Measurements from ENCODE around the gene SV2C.
"Not testable (repeated sequence)": the region's sequence is repeated elsewhere in the genome, so short reads cannot be mapped to it uniquely, and the experiment has no call there.

SV2C gene

DNA sequence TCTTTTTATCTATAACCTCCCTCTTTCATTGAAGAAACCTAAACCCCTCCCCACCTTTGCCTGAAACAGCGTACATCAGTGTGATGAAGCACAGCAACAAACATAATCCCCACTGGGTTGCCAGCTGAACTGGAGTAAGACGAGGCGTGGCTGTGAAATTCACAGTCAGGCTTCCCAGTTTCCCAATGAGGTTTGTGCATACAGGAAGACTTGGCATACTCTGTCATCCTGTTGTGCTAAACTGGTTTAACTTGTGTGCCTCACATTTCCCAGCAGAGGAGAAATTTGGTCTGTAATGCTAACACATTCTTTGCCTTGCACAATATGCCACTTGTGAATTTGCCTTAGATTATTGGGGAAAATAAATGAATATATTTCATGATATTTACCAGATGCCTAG, 121.5 kb downstream of the SV2C start:
- DNase-seq (ENCODE audit: low read depth), result no peak

DNA sequence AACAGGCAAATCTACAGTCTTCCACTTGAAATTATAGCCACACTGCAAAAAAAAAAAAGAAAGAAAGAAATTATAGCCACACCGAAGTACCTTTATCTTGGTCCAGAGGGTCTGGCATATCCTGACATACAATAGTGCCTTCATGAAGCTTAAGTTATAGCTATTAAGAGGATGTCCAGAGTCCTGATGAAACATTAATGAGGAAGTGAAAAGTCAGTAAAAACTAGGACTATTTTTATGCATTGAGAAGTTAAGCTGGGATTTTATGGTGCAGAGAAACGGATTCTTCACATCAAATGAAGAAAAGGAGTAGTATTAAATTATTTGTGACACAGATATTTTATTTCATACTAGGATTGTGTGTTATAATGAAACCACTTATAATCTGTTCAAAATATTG, 123.9 kb downstream of the SV2C start:
- no peak for DNase-seq (ENCODE audit: low read depth)

DNA sequence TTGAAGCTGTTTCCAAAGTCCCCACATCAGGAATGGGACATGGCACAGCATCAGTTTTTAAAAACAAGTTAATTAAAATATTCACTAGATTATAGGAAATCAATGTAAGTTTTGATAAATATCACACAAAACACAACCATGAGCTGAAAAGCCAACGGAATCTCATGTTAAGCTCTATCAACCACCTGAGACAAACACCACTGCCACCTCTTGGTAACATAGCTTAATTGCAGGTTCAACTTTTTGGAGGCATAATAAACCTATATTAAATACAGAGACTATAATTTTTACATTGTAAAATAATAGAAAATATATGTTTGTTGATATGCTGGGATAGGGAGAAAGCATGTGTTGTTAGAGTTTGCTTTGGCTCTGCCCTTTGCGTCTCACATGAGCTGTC, 126.1 kb downstream of the SV2C start:
- no peak for DNase-seq (ENCODE audit: low read depth)

GRCh38 chr5:76210946-76211345, 127.8 kb downstream of the SV2C start:
- no peak for DNase-seq (ENCODE audit: low read depth)

DNA sequence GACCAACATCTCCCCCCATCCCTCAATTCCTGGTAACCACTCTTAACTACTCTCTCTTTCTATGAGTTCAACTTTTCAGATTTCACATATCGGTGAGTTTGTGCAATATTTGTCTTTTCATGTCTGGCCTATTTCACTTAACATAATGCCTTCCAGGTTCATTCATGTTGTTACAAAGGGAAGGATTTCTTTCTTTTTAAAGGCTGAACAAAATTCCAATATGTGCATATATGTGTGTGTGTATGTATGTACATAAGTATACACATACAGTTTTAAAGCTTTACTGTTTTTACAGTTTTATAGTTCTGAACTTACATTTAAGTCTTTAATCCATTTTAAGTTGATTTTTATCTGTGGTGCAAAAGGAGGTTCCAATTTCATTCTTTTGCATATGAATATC, 130.7 kb downstream of the SV2C start:
- DNase-seq (ENCODE audit: low read depth), result no peak

DNA sequence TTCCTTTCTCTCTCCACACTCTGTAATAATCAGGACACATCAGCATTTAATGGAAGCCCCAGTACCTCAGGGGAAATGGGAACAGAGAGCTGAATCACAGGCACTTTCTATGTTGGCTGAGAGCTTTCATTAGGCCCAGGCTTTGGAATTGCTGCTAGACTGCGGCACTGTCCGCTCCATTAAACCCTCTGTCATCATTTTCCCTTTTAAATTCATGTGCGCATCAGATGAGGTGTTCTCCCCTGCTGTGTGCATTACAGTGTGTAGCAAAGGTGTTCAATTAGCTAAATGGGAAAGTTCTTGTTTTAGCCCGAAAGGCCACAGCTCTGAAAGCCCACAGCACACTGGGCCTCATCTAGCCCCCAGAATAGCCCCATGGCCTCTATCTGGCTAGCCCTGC, 133.6 kb downstream of the SV2C start:
- DNase-seq (ENCODE audit: low read depth), result no peak

GRCh38 chr5:76219636-76220035, 136.5 kb downstream of the SV2C start:
- no peak for DNase-seq (ENCODE audit: low read depth)

- no peak for DNase-seq (ENCODE audit: low read depth)
Measured at GRCh38 chr5:76221311-76221710, 138.1 kb downstream of the SV2C start.

DNA sequence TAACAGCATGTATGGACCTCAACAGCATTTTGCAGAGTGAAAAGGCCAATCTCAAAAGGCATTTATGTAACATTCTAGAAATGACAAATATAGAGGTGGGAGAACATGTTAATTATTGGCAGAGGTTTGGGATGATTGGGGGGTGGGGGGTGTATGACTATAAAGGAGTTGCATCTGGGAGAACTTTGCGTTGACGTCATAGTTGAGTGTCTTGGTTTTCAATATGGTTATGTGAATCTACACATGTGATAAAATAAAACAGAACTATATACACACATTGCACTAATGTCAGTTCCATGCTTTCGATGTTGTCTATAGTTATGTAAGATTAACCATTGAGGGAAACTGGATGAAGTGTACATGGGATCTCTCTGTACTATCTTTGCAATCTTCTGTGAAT, 139.1 kb downstream of the SV2C start:
- DNase-seq (ENCODE audit: low read depth), result no peak

DNA sequence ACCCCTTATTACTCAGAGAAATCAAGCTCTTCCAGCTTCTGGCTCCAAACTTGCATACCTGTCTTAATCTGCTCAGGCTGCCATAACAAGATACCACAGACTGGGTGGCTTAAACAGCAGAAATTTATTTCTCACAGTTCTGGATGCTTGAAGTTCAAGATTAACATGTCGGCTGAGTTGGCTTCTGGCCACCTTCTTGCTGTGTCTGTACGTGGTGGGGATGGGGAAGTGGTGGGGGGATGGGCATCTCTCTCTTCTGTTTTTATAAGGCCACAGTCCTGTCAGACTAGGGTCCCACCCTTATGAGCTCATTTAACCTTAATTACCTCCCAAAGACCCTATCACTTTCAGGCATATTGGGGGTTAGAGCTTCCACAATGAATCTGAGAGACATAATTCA, 140.5 kb downstream of the SV2C start:
- DNase-seq (ENCODE audit: low read depth), result no peak

DNA sequence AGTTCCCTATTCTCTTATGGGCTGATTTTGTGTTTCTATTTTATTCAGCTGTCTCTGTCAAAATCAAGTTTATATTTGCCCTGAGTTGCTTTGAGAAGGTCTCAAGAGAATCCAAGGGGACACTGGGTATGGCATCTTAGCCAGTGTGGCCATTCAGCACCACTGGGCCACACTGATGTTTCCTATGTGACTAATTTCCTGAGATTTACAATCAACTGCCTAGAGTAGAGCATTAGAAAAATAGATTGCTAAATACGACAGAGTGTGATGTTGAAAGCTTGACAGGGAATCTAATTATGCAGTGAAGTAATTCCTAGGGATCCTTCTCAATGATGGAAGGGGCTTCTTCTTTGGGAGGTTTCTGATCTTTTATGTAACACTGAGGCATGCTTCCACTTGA, 141.7 kb downstream of the SV2C start:
- DNase-seq (ENCODE audit: low read depth), result no peak

DNA sequence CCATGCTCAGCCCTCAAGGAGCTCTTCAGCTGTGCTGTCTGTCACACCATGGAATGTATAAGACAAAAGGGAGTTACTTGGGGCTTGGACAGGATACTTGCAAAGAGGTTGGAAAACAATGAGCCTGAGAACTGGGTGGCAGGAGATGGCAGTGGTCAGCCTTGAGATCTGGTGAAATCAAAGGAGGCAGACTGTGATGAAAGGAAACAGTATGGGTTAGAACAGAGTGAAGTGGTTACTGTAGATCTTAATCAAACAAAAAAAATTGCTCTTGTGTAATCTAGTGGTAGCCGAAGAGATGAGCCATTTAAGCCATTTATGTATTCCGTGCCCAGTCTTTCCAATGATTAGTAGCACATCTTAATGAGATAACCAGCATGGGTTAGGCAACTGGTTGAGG, 142.2 kb downstream of the SV2C start:
- DNase-seq (ENCODE audit: low read depth), result no peak

DNA sequence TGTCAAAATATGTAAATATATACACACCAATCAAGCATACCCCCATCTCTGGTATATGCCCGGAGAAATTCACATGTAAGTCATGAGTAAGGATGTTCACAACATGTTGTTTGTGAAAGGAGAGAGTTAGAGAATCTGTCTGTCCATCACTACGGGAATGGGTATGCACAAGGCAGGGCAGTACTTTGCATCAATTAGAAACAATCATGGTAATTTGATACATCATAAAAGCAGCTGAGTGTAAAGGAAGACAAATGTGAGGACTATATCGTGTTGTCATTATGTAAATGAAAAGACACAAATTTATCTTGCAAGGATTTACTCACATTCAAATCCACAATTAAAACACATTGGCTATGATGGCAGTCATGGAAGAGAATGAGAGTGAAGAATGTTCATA, 146.7 kb downstream of the SV2C start:
- DNase-seq (ENCODE audit: low read depth), result no peak

DNA sequence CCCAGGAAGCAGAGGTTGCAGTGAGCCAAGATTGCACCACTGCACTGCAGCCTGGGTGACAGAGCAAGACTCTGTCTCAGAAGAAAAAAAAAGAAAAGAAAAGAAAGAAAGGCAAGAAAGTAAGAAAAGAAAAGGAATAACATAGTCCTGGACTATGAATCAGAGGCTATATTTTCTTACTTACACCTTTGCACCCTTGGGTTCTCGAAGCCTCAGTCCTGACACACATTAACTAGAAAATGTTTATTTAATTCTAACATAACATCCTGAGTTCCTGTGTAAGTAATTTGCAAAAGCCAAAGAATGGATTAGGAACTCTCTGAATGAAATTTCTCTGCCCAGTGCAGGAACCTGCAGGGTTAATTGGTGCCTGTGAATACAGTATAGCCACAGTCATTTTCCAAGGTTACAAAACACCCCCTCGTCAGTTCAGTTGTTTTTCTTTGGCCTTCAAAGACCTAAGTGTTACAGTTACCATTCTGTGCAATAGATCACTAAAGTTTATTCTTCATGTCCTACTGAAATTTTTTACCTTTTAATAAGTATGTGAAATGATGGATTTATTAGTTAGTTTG, 147.6 kb downstream of the SV2C start:
- no peak for DNase-seq (ENCODE audit: low read depth)

- no peak for DNase-seq (ENCODE audit: low read depth)
Measured at GRCh38 chr5:76234665-76235064, 151.5 kb downstream of the SV2C start.

GRCh38 chr5:76236684-76237083, 153.5 kb downstream of the SV2C start:
- DNase-seq (ENCODE audit: low read depth), result no peak

- no peak for DNase-seq (ENCODE audit: low read depth)
Measured at GRCh38 chr5:76240336-76240735, 157.2 kb downstream of the SV2C start.

GRCh38 chr5:76242155-76242554, 159.0 kb downstream of the SV2C start:
- not testable (repeated sequence) for DNase-seq (ENCODE audit: low read depth)

- DNase-seq (ENCODE audit: low read depth), result no peak
Measured at GRCh38 chr5:76245590-76245989, 162.4 kb downstream of the SV2C start.

- DNase-seq (ENCODE audit: low read depth), result no peak
Measured at GRCh38 chr5:76249621-76250020, 166.4 kb downstream of the SV2C start.

DNA sequence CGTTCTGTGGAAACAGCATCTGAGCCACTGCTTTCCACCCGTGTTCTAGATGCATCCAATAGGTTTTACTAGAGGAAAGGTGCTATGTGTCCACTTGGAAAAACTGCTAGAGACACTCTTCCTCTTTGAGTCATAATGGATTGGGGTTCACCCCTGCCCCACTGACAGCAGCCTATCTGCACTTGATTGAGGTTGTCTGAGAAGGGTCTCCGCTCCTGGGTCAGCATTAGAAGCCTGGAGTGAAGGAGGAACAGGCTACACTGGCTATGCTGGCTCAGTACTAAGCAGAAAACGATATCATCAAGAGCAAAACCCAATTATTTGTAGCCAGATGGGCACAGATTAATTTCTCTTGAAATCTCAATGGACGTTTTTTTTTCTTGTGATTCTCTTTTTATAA, 167.3 kb downstream of the SV2C start:
- no peak for DNase-seq (ENCODE audit: low read depth)

DNA sequence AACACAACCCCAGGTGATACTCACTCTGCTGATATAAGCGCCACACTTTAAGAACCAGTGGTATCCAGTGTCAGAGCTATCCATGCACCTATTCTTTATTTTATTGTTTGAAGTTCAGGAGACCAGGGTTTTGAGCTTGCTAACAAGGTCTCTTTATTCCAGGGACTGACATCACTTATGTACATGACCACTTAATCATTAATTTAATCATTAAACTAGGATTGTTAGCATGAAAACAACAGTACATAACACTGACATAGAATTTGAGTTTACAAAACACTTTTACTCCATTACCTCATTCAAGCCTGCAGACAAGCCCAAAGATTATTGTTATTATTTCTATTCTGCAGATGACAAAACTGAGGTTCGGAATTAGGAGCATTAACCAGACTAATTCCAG, 168.5 kb downstream of the SV2C start:
- no peak for DNase-seq (ENCODE audit: low read depth)

DNA sequence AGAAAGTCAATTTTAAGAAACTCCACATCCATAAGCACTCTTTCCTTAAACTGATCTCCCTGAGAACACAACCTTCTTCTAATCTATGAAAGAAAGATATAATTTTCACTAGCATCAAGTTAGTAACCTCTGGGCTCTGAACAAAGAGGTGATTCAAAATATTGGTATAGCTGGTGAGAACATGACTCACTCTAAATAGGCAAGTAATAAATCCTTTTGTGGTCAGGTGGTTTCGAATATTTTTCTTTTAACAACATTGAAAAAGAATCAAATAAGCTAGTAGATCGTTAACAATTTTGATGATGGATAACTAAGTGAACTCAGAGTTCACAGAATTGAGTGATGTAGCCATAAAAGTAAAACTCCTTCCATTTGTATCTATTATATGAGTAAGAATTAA, 169.3 kb downstream of the SV2C start:
- no peak for DNase-seq (ENCODE audit: low read depth)

DNA sequence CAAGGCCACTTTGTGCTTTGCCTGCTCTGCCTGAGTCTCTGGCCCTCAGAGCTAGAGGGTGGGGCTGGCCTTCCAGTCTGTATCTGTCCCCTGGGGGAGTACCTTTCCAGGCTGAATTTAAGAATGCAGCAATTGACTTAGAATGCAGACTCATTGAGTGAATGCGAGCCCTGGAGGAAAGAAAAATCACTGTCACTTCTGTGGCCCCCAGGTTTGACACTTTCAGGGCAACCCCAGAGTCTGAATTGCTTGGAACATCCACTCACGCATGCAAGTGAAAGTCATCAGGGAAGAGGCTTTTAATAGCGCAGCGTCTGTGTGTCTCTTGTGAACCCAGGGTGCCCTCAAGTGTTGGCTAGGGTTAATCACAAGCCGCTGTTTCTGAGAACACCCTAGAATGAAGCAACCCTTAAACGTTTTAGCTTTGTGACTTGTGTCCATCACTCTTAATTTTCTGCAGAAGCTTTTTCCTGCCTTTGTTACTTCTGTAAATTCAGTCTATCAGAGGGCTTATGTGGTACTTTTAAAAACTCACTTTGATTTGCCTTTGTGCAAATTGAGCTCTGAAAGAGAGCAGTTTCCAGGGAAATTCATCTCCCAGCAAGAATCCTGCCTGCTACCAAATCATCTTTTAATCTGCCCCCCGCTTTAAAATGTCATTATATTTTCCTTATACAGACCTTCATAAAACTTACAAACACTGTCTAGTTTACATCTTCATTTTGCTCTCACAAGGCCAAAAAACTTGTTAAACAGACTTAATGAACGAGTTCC, 173.1 kb downstream of the SV2C start:
- DNase-seq (ENCODE audit: low read depth), result peak; percentile 20
